ENCODE measurements around the gene TGFBR3. TPM values are rescaled to one million over a fixed set of nuclear protein-coding genes. Genes with fewer than 3 reads are reported as not detected.

The TGFBR3 gene
- total RNA-seq, 1 donor from 2014 or later, result 7.4 TPM

GRCh38 chr1:91775227-91775626, 110.7 kb downstream of the TGFBR3 start:
- Mint-ChIP-seq H3K4me3 (no peak overlapping the region), H3K27ac (no peak overlapping the region), H3K36me3 (ENCODE audit: low read depth) (peaks cover 11% of the 10 kb centered on the region), H3K9me3 (peaks cover 4% of the 10 kb centered on the region), H3K27me3 (peaks cover 4% of the 10 kb centered on the region), H3K4me1 (peaks cover 2% of the 10 kb centered on the region)
- intact Hi-C loops (cut with micrococcal nuclease), result no loop called here
- DNase-seq, result no peak

DNA sequence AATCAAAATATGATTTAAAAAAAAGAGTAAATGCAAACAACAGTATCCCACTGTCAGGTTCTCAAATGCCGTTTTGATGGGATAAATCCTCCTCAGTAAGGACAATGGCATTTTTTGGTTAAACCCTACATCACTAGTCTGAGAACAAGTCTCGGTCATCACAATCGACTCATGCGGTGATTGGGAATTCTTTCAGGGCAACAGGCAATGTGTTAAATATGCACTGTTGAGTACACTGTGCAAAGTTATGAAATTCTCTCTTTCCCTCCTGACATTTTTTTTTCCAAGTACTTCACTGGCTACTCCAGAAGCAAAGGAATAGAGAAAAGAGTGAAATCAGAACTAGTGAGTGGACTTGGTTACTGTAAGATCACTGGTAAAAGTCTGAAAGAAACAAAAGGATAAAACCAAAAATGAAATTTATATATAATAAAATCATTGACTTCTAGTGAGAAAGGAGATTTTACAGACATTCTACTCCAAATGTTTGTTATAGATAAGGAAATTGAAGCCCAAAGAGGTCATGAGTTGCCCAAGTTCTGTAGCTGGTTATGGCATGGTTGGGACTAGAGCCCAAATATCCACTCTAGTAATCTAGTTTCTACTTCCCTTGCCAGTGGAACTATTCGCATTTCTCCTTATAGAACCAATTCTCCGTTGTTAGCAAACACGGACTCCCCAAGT, 111.3 kb downstream of the TGFBR3 start:
- intact Hi-C loops (cut with micrococcal nuclease), result no loop called here
- Mint-ChIP-seq H3K4me1 (peaks cover 2% of the 10 kb centered on the region), H3K27me3 (peaks cover 4% of the 10 kb centered on the region), H3K4me3 (no peak overlapping the region), H3K9me3 (peaks cover 4% of the 10 kb centered on the region), H3K27ac (no peak overlapping the region), H3K36me3 (ENCODE audit: low read depth) (peaks cover 11% of the 10 kb centered on the region)
- no peak for DNase-seq

GRCh38 chr1:91771717-91772116, 114.2 kb downstream of the TGFBR3 start:
- Mint-ChIP-seq H3K36me3 (ENCODE audit: low read depth) (peaks cover 8% of the 10 kb centered on the region), H3K4me3 (no peak overlapping the region), H3K9me3 (peaks cover 4% of the 10 kb centered on the region), H3K4me1 (peaks cover 7% of the 10 kb centered on the region), H3K27me3 (peaks cover 5% of the 10 kb centered on the region), H3K27ac (no peak overlapping the region)
- intact Hi-C loops (cut with micrococcal nuclease), result no loop called here
- no peak for DNase-seq

DNA sequence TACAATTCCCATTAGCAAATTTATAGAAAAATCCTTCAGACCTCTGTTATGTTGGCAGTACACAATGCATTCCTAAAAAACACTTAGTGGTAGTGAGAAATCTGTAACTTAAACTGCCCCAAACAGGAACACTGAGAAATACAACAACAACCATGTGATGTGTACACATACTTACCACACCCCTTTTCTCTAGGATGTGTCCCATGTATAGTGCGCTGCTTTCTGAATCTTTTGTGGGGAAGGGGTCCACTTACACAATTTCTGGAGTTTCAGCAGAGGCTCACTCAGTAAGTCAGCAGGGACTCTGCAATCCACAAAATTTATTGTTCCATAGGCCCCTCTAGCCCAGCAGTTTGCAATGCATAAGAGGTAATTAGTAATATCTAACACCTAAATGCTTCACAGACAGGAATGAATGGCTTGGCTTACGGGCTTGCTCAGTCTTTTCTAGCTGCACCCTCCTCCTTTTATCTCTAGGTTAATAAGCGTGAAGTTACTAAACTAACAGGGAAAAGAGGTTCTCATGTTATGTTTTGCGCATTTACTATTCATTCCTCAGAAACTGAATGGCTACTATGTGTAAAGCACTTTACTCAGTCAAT, 115.2 kb downstream of the TGFBR3 start:
- intact Hi-C loops (cut with micrococcal nuclease), result no loop called here
- peaks cover 6% of the 10 kb centered on the region for H3K27me3 Mint-ChIP-seq
- peaks cover 8% of the 10 kb centered on the region for H3K36me3 Mint-ChIP-seq (ENCODE audit: low read depth)
- peaks cover 4% of the 10 kb centered on the region for H3K9me3 Mint-ChIP-seq
- H3K4me1 Mint-ChIP-seq, result peaks cover 7% of the 10 kb centered on the region
- no peak for DNase-seq
- H3K27ac Mint-ChIP-seq, result no peak overlapping the region
- no peak overlapping the region for H3K4me3 Mint-ChIP-seq

GRCh38 chr1:91769742-91770141, 116.2 kb downstream of the TGFBR3 start:
- H3K27ac Mint-ChIP-seq, result no peak overlapping the region
- no peaks in the 10 kb centered on the region for H3K9me3 Mint-ChIP-seq
- intact Hi-C loops (cut with micrococcal nuclease), result no loop called here
- H3K36me3 Mint-ChIP-seq (ENCODE audit: low read depth), result peaks cover 4% of the 10 kb centered on the region
- H3K4me1 Mint-ChIP-seq, result peaks cover 7% of the 10 kb centered on the region
- H3K4me3 Mint-ChIP-seq, result no peak overlapping the region
- DNase-seq, result no peak
- peaks cover 2% of the 10 kb centered on the region for H3K27me3 Mint-ChIP-seq

GRCh38 chr1:91768786-91769725, 116.9 kb downstream of the TGFBR3 start:
- Mint-ChIP-seq H3K36me3 (ENCODE audit: low read depth) (peaks cover 4% of the 10 kb centered on the region), H3K4me3 (no peak overlapping the region), H3K4me1 (peaks cover 7% of the 10 kb centered on the region), H3K27ac (no peak overlapping the region), H3K9me3 (no peaks in the 10 kb centered on the region), H3K27me3 (peaks cover 2% of the 10 kb centered on the region)
- DNase-seq, result no peak
- intact Hi-C loops (cut with micrococcal nuclease), result no loop called here

GRCh38 chr1:91768120-91768519, 117.8 kb downstream of the TGFBR3 start:
- no peak for DNase-seq
- Mint-ChIP-seq H3K4me3 (no peak overlapping the region), H3K36me3 (ENCODE audit: low read depth) (peaks cover 6% of the 10 kb centered on the region), H3K4me1 (peaks cover 7% of the 10 kb centered on the region), H3K27me3 (peaks cover 2% of the 10 kb centered on the region), H3K9me3 (no peaks in the 10 kb centered on the region), H3K27ac (no peak overlapping the region)
- intact Hi-C loops (cut with micrococcal nuclease), result no loop called here

- Mint-ChIP-seq H3K4me3 (no peak overlapping the region), H3K27me3 (peaks cover 5% of the 10 kb centered on the region), H3K4me1 (peaks cover 9% of the 10 kb centered on the region), H3K9me3 (peaks cover 4% of the 10 kb centered on the region), H3K36me3 (ENCODE audit: low read depth) (peaks cover 8% of the 10 kb centered on the region), H3K27ac (no peak overlapping the region)
- intact Hi-C loops (cut with micrococcal nuclease), result no loop called here
- no peak for DNase-seq
Observed at GRCh38 chr1:91766883-91767282, 119.1 kb downstream of the TGFBR3 start.

GRCh38 chr1:91765880-91766443, 120.0 kb downstream of the TGFBR3 start:
- intact Hi-C loops (cut with micrococcal nuclease), result no loop called here
- Mint-ChIP-seq H3K36me3 (ENCODE audit: low read depth) (peaks cover 10% of the 10 kb centered on the region), H3K27me3 (peaks cover 7% of the 10 kb centered on the region)

GRCh38 chr1:91765293-91765692, 120.7 kb downstream of the TGFBR3 start:
- Mint-ChIP-seq H3K9me3 (peaks cover 4% of the 10 kb centered on the region), H3K4me1 (peaks cover 13% of the 10 kb centered on the region), H3K27me3 (peaks cover 10% of the 10 kb centered on the region), H3K36me3 (ENCODE audit: low read depth) (peaks cover 10% of the 10 kb centered on the region), H3K27ac (no peak overlapping the region), H3K4me3 (no peak overlapping the region)
- intact Hi-C loops (cut with micrococcal nuclease), result no loop called here
- no peak for DNase-seq

More at GRCh38 chr1:91765880-91766443, 120.0 kb downstream of the TGFBR3 start:
- no peak overlapping the region for H3K27ac Mint-ChIP-seq
- no peak for DNase-seq
- no peak overlapping the region for H3K4me3 Mint-ChIP-seq
- H3K9me3 Mint-ChIP-seq, result peaks cover 4% of the 10 kb centered on the region
- peaks cover 11% of the 10 kb centered on the region for H3K4me1 Mint-ChIP-seq

- Mint-ChIP-seq H3K36me3 (ENCODE audit: low read depth) (peaks cover 12% of the 10 kb centered on the region), H3K27me3 (peaks cover 10% of the 10 kb centered on the region), H3K27ac (peak overlapping the region; percentile 57), H3K4me1 (peaks cover 12% of the 10 kb centered on the region), H3K4me3 (no peak overlapping the region), H3K9me3 (peaks cover 4% of the 10 kb centered on the region)
- intact Hi-C loops (cut with micrococcal nuclease), result no loop called here
- DNase-seq, result no peak
Observed at GRCh38 chr1:91764471-91765115, 121.4 kb downstream of the TGFBR3 start.

DNA sequence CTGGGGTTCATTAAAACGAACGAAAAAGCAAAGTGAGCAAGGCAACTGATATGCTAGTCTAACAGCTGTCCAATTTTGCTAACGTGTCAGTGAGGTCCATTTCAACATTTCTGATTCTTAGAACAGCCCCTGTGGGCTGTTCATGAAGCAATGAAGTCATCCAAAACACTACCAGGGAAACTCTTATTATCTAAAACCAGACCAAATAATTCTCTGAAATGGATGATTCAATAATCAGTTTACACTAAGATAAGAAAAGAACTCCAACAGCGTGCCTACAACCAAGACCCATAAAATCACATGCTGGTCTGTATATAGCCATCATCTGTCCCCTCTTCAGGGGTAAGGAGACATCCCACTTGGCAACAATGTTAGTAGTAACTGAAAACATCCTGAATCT, 122.7 kb downstream of the TGFBR3 start:
- H3K4me3 Mint-ChIP-seq, result no peak overlapping the region
- H3K4me1 Mint-ChIP-seq, result peaks cover 6% of the 10 kb centered on the region
- peaks cover 10% of the 10 kb centered on the region for H3K27me3 Mint-ChIP-seq
- intact Hi-C loops (cut with micrococcal nuclease), result no loop called here
- peaks cover 13% of the 10 kb centered on the region for H3K36me3 Mint-ChIP-seq (ENCODE audit: low read depth)
- DNase-seq, result no peak
- peaks cover 4% of the 10 kb centered on the region for H3K9me3 Mint-ChIP-seq
- no peak overlapping the region for H3K27ac Mint-ChIP-seq

- H3K4me1 Mint-ChIP-seq, result peaks cover 6% of the 10 kb centered on the region
Observed at GRCh38 chr1:91761295-91761721, 124.6 kb downstream of the TGFBR3 start.

More at GRCh38 chr1:91761295-91761721, 124.6 kb downstream of the TGFBR3 start:
- Mint-ChIP-seq H3K9me3 (peaks cover 4% of the 10 kb centered on the region), H3K36me3 (ENCODE audit: low read depth) (peaks cover 17% of the 10 kb centered on the region), H3K27me3 (peaks cover 9% of the 10 kb centered on the region), H3K4me3 (no peak overlapping the region), H3K27ac (no peak overlapping the region)
- intact Hi-C loops (cut with micrococcal nuclease), result no loop called here
- DNase-seq, result no peak
